OCI-M1 (cell line): ENCODE data around the gene MAGOH.
"Not testable (repeated sequence)": the region's sequence is repeated elsewhere in the genome, so short reads cannot be mapped to it uniquely, and the experiment has no call there.

Experiments
- DNase-seq: peaks from one replicate; lab custom pipeline; 2025; lab: John Stamatoyannopoulos, UW

The MAGOH gene

GRCh38 chr1:53238197-53239155 lies at the start of gene MAGOH:
MAGOH (minus strand) TSS chr1:53238518; CDS start chr1:53238448, 70 bp downstream.
- peak; percentile 98 for DNase-seq

- no peak for DNase-seq
Measured at GRCh38 chr1:53286955-53287354, 48.6 kb upstream of the MAGOH start.

- no peak for DNase-seq
Measured at GRCh38 chr1:53285969-53286760, 47.8 kb upstream of the MAGOH start.

- no peak for DNase-seq
Measured at GRCh38 chr1:53285546-53285945, 47.2 kb upstream of the MAGOH start.

- DNase-seq: no peak
Measured at GRCh38 chr1:53284224-53285020, 46.1 kb upstream of the MAGOH start.

GRCh38 chr1:53283156-53283555 lies 44.8 kb upstream of the MAGOH start:
- DNase-seq: not testable (repeated sequence)

- DNase-seq: no peak
Measured at GRCh38 chr1:53281133-53281532, 42.8 kb upstream of the MAGOH start.

GRCh38 chr1:53280496-53280895 lies 42.2 kb upstream of the MAGOH start:
- DNase-seq: no peak

GRCh38 chr1:53279296-53280200 lies 41.2 kb upstream of the MAGOH start:
- no peak for DNase-seq

GRCh38 chr1:53278298-53278725 lies 40.0 kb upstream of the MAGOH start:
- DNase-seq: peak; percentile 67

- no peak for DNase-seq
Measured at GRCh38 chr1:53277326-53277725, 39.0 kb upstream of the MAGOH start.

- no peak for DNase-seq
Measured at GRCh38 chr1:53276902-53277281, 38.6 kb upstream of the MAGOH start.

- DNase-seq: no peak
Measured at GRCh38 chr1:53276153-53276901, 38.0 kb upstream of the MAGOH start.

- DNase-seq: no peak
Measured at GRCh38 chr1:53275566-53275965, 37.2 kb upstream of the MAGOH start.

- no peak for DNase-seq
Measured at GRCh38 chr1:53274541-53275185, 36.3 kb upstream of the MAGOH start.

- DNase-seq: no peak
Measured at GRCh38 chr1:53274026-53274425, 35.7 kb upstream of the MAGOH start.

GRCh38 chr1:53273526-53273925 lies 35.2 kb upstream of the MAGOH start:
- DNase-seq: no peak

GRCh38 chr1:53272349-53272748 lies 34.0 kb upstream of the MAGOH start:
- no peak for DNase-seq

GRCh38 chr1:53271446-53272090 lies 33.2 kb upstream of the MAGOH start:
- no peak for DNase-seq
